ENCODE measurements around the gene TMEM229B.

TMEM229B gene

GRCh38 chr14:67490196-67490595, 1.7 kb upstream of the TMEM229B start:
- no peak overlapping the region for H3K4me3 ChIP-seq (ENCODE audit: low read length)
- no peak for DNase-seq (ENCODE audit: low read depth)
- no peak for TF ChIP-seq CTCF (conservative IDR thresholded peaks at IDR 0.05; ENCODE audit: low read depth, low read length)

GRCh38 chr14:67487332-67487731, 1.2 kb downstream of the TMEM229B start:
- TF ChIP-seq CTCF (conservative IDR thresholded peaks at IDR 0.05; ENCODE audit: low read depth, low read length), result no peak
- DNase-seq (ENCODE audit: low read depth), result no peak
- no peak overlapping the region for H3K4me3 ChIP-seq (ENCODE audit: low read length)

- no peak overlapping the region for H3K4me3 ChIP-seq (ENCODE audit: low read length)
- no peak for TF ChIP-seq CTCF (conservative IDR thresholded peaks at IDR 0.05; ENCODE audit: low read depth, low read length)
- no peak for DNase-seq (ENCODE audit: low read depth)
These were observed 1.6 kb downstream of the TMEM229B start for GRCh38 chr14:67486890-67487289.

GRCh38 chr14:67485501-67486095, 2.9 kb downstream of the TMEM229B start:
- no peak for TF ChIP-seq CTCF (conservative IDR thresholded peaks at IDR 0.05; ENCODE audit: low read depth, low read length)

GRCh38 chr14:67483579-67484285, 4.8 kb downstream of the TMEM229B start:
- no peak for TF ChIP-seq CTCF (conservative IDR thresholded peaks at IDR 0.05; ENCODE audit: low read depth, low read length)
- no peak for DNase-seq (ENCODE audit: low read depth)
- H3K4me3 ChIP-seq (ENCODE audit: low read length), result no peak overlapping the region

More at GRCh38 chr14:67485501-67486095, 2.9 kb downstream of the TMEM229B start:
- H3K4me3 ChIP-seq (ENCODE audit: low read length), result no peak overlapping the region
- DNase-seq (ENCODE audit: low read depth), result no peak

GRCh38 chr14:67482231-67483164, 6.0 kb downstream of the TMEM229B start:
- H3K4me3 ChIP-seq (ENCODE audit: low read length), result no peak overlapping the region
- TF ChIP-seq CTCF (conservative IDR thresholded peaks at IDR 0.05; ENCODE audit: low read depth, low read length), result no peak
- DNase-seq (ENCODE audit: low read depth), result no peak

All from retinal pigment epithelial cell (primary cell).